Tibial nerve (tissue), 4 donors: ENCODE results near the gene TMEM120B.

Experiments
- CTCF ChIP-seq, 5 experiments: fragments of 200-600 bp in 3 of 5; fragments of 450-650 bp in 2 of 5; sonication (generic) in 3 of 5; IDR thresholded peaks; one replicate each; pipeline ENCODE4 v1.5.1; 2016 to 2019; ENCODE audit warnings: antibody characterized with exemption in 5 of 5, mild to moderate bottlenecking in 3 of 5, moderate library complexity in 2 of 5
- EP300 ChIP-seq, 2 donors: sonication (generic); formaldehyde crosslinking; IDR thresholded peaks; one replicate each; pipeline ENCODE4 v1.6.1; 2017; ENCODE audit warnings: antibody characterized with exemption in 2 of 2, mild to moderate bottlenecking in 1 of 2
- POLR2A ChIP-seq, 2 donors: fragments of 450-650 bp; IDR thresholded peaks; one replicate each; pipeline ENCODE4 v1.6.1; 2017; ENCODE audit warnings: antibody characterized with exemption in 2 of 2, mild to moderate bottlenecking in 2 of 2, moderate library complexity in 2 of 2

- TF ChIP-seq CTCF (IDR thresholded peaks at IDR 0.05) (no peak), POLR2A (IDR thresholded peaks at IDR 0.05) (no peak), EP300 (IDR thresholded peaks at IDR 0.05) (no peak)
These were observed 71.9 kb downstream of the TMEM120B start for GRCh38 chr12:121784460-121784859.
